CD4-positive, alpha-beta T cell treated with Interleukin-4 for 4 hours (primary cell): ENCODE results near the gene BBC3.
"Not testable (repeated sequence)": the region's sequence is repeated elsewhere in the genome, so short reads cannot be mapped to it uniquely, and the experiment has no call there.

Experiments
- DNase-seq: peaks from one replicate; pipeline ENCODE4 v3.0.0-alpha.2; 2020

Gene BBC3

DNA sequence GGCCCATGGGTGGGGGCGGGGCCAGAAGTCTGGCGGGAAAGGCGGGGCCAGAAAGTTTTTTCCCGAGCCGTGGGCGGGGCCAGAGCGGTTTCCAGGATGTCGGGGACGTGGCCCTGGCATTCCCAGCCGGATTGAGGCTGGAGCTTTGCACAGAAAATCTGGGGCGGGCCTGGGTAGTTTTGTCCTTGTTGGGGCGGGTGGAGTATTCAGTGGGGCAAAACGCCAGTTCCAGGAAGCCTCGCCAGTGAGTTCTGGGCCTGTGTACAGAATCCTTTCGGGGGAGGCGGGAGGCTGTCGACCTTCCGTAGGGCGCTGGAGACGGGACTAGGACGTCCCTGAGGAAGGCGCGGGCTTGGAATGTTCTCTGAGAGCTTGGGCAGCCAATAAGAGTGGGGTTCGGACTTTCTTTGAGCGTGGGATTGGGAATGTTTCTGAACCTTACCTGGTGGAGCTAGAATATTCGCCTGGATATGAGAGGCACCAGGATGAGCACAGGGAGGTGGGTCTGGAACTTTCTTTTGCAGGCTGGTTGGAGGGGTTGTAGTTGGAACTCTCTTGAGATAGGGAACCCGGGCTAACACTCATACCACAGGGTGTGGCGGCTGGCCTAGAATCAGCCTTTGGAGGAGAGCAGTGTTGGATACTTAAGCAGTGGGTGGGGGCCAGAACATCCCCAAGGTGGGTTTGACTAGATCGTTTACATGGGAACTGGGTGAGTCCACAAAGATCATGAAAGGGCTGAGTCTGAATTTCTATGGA is 26.6 kb upstream of the BBC3 start:
- DNase-seq: no peak

DNA sequence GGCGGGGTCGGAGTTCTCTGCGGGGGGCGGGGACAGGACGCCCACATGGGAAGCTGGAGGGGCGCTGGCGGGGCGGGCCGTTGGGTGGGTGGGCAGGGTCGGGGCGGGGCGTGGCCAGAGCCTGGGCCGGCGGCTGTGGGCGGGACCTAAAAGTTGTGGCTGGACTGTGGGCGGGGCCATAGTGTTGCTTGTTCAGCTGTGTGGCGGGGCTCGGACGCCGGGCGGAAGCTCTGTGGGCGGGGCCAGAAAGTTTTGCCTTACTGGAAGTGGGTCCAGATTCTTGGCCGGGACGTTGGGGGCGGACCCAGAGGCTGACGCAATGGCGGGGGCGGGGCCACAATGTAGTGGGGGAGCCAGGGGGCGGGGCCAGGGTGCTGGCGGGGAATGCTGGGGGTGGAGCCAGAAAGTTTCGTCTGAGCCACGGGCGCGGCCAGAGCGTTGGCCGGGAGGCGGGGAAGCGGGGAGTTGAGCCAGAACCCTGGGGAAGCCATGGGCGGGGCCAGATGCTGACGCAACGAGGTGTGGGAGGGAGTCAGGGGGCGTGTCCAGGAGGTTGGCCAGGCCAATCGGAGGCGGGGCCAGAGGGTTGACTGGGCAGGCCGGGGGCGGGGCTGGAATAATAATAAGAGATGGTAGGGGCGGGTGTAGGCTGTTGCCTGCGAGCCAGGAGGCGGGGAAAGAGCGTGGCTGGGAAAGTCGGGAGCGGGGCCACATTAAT is 25.9 kb upstream of the BBC3 start:
- peak; percentile 97 for DNase-seq

DNA sequence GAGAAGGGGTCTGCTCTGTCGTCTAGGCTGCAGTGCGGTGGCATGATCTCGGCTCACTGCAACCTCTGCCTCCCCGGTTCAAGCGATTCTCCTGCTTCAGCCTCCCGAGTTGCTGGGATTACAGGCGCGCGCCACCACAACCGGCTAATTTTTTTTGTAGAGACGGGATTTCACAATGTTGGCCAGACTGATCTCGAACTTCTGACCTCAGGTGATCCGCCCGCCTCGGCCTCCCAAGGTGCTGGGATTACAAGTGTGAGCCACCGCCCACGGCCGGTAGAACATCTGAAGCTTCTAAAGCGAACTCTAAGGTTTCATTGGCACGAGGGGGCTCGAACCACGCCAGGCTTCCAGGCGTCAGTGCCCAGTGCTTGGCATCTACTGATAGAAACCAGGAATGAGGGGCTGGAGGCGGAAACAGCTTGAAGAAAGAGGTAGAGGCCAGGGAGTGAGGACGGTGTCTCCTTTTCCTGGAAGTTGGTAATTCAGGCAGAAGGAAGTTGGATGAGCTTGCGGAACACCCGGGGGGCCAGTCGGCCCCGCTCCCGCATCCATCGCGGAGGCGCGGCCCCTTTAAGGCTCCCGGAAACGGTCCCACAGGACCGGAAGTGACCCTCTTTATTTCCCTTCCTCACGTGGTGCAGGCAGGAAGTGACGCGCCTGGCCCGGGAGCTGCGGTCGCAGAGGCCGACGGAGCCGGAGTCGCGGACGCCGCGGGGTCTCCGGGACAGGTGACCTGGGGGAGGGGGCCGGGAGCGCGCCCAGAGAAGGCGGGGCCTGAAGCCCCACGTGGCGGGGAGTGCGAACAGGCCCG is 25.1 kb upstream of the BBC3 start, which contains the start of gene CCDC9:
Gene CCDC9 (plus strand): TSS at position 647 of the 814 bp plus-strand sequence. CDS start 1,876 bp downstream, outside the sequence.
- peak; percentile 92 for DNase-seq

GRCh38 chr19:47253970-47254369 is 23.0 kb upstream of the BBC3 start:
- DNase-seq: no peak

GRCh38 chr19:47253467-47253881 is 22.5 kb upstream of the BBC3 start:
- no peak for DNase-seq

- DNase-seq: not testable (repeated sequence)
These were observed 22.0 kb upstream of the BBC3 start for GRCh38 chr19:47253016-47253415.

DNA sequence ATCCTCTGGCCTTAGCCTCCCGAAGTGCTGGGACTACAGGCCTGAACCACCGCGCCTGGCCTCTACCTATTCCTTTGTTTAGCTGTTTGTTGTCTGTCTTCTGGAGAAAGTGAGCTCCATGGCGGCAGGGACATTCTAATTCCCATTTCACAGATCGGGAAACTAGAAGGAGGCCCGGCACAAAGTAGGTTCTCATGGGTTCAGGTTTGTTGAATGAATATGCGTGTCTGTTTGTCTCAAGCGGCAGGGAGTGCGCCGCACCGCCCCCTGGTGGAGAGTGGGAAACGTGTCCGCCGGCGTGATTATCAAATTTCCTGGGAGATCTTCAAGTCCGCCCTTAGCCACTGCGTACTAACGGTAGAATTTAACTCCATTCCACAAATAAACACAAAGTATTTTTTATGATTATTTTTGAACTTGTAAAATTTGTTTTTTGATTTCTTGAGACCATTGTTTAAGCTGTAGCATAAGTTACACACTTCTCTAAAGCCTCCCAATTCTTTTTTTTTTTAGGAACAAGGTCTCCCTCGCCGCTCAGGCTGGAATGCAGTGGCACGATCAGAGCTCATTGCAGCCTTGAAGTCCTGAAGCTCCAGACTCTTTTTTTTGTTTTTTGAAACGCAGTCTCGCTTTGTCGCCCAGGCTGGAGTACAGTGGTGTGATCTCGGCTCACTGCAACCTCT is 16.4 kb upstream of the BBC3 start:
- DNase-seq: peak; percentile 69

DNA sequence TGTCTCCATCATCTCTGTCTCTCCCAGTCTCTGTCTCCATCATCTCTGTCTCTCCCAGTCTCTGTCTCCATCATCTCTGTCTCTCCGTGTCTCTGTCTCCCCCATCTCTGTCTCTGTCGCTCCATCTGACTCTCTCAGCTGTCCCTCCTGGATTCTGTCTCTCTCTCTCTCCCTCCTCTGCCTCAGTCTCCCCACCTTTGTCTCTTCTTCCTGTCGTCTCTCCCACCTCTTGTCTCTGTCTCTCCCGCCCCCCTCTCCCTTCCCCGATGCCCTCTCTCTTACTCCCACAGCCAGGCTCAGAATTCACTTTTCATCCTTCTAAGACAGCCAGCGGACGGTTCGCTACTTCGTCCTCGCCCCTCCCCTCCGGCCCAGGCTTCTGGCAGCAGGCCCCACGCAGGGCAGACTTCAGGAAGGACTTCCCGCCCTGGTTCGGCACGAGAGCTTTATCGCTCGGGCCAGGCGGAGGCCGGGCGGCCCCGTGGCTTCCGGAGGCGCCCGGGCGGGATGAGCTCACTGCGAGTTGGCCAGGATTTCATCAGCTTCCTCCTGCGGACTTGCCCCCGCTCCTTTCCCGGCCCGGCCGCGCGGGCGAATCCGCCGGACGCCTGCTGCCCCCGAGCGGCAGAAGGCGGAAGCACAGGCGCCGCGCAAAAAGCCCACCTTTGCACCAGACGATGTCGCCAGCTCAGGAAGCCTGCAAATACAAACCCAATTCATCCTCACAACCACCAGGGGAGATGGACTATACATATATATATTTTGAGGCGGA is 13.0 kb upstream of the BBC3 start:
- DNase-seq: peak; percentile 89

DNA sequence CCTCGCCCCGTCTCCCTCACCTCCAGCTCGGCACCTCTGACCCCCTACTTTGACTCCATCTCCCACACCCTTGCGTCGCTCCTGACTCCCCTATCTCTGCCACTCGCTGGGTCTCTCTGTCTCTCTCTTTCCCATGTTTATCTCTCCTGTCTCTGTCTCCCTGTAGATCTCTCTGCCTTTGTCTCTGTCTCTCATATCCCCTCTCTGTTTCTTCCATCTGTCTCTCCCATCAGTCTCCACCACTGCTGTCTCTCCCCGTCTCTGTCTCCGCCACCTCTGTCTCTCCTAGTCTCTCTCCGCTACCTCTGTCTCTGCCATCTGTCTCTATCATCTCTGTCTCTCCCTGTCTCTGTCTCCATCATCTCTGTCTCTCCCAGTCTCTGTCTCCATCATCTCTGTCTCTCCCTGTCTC is 12.4 kb upstream of the BBC3 start:
- DNase-seq: no peak

DNA sequence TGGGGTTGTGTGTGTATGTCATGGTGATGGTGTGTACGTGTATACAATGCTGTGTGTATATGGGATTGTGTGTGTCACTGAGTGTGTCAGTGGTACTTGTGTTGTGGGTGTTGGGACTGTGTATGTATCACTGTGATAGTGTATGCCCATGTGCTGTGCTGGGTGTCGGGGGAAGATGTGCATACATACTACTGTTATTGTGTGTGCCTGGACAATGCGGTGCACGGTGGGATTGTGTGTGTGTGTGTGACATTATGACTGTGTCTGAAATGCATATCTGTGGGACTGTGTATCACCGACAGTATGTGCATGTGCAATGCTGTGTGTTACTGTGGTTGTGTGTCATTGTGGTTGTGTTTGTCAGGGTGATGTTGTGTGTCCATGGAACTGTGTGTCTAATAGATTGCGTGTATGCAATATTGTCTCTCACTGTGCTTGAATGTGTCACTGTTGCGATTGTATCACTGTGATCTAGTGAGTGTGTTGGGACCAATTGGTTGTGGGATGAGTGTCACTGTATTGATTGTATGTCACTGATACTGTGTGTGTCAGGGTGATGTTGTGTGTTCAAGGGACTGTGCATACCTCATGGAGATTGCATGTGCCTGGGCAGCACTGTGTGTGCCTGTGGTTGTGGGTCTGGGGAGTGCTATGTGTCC is 11.0 kb upstream of the BBC3 start:
- no peak for DNase-seq

DNA sequence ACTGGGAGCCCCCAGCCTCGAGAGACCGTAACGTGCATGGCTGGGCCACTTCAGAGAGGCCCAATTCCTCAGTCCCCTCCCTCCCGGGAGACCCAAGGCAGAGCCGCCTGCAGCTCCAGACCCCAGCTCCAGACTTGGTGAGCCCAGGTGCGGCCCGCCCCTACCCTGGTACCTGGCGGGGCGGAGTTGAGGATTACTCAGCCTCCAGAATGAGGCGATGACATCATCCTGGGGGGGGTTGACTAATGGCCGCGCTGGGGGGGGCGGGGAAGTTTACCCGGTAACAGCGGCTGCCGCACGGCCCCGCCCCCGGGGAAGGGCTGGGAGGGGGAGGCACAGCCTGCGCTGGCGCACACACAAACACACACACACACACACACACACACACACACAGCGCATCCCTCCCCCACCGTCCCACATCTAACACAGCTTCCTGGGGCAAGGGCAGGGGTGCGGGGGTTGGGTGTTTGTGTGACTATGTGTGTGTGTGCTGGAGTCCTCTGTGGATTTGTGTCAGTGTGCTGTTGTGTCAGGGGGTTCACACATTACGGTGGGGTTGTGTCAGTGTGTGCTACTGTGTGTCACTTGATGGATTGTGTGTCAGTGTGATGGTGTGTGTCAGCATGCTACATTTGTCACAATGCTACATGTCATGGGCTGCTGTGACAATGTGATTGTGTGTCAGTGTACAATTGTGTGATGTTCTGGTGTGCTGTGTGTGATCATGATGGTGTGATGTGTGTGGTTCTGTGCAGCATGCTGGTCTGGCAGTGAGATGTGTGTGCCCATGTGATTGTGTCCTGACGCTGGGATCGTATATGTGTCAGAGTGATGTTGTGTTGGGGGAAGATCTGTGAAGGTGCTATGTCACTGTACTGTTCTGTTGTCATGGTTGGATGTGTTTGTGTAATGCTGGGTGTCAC is 10.3 kb upstream of the BBC3 start:
- DNase-seq: peak; percentile 90

GRCh38 chr19:47240556-47240955 is 9.6 kb upstream of the BBC3 start:
- no peak for DNase-seq

GRCh38 chr19:47239610-47240296 is 8.8 kb upstream of the BBC3 start:
- peak; percentile 71 for DNase-seq

GRCh38 chr19:47239152-47239551 is 8.2 kb upstream of the BBC3 start:
- no peak for DNase-seq

GRCh38 chr19:47236072-47236675 is 5.2 kb upstream of the BBC3 start:
- DNase-seq: no peak

GRCh38 chr19:47232422-47233211 is 1.6 kb upstream of the BBC3 start:
- DNase-seq: peak; percentile 29

DNA sequence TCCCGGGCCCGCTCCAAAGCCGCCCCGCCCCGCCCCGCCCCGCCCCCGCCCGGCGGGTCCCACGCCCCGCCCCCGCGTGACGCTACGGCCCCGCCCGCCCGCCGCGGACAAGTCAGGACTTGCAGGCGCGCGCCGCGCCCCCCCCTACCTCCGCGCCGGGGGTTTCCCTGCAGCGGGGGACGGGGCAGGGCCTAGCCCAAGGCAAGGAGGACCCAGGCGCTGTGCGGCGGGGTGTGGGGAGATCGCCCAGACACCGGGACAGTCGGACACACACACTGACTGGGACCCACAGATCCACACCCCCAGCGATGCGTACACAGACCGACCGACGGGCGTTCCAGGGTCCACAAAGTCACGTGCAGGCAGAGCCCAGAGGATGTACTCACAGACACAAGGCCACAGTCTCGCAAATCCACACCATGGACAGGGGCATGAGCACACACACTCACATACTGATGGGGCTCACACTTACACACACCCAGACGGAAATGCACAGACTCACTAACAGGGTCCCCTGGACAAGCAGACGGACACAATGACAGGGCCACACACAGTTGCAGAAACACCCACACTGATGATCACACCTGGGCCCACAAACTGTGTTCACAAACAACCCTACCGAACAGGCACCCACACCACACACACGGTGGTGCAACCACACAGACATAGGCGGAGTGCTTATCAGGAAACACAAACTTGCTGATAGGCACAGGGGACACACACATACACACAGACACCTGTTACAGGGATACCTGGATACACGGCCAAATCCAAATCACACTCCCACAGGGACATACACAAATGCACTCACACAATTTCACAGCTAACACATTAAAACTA is 436 bp upstream of the BBC3 start:
- DNase-seq: peak; percentile 92
